GM19324 (cell line): Measurements from ENCODE around the gene NT5M.
"Not testable (repeated sequence)": the region's sequence is repeated elsewhere in the genome, so short reads cannot be mapped to it uniquely, and the experiment has no call there.

Source experiments
- ATAC-seq: cut with Tn5 transposase; IDR thresholded peaks from one replicate; pipeline ENCODE4 v1.9.1; 2021; ENCODE audit warnings: mild to moderate bottlenecking, moderate library complexity; ENCODE audit not compliant: unreplicated experiment, low FRiP score

The NT5M gene

DNA sequence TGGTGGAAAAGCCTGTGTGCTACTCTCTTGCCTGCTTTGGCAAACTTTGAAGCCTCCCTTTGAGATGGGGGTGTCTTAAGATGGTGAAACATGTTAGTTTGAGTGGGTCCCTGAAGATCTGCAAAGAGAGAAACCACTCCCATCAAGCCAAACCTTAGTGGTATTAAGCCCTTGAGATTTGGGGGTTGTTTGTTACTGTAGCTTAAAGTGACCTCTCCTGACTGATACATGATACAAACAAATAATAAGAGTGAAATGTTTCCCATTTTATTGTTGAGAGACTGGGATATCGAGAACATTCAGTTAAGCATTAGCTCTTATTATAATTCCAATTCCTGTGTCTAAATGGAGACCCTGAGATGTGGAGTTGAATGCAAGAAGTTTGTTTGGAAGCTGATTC lies 63.1 kb downstream of the NT5M start:
- ATAC-seq = no peak

- ATAC-seq = no peak
Observed at GRCh38 chr17:17366941-17367875, 64.0 kb downstream of the NT5M start.

- ATAC-seq = no peak
Observed at GRCh38 chr17:17367931-17368330, 64.8 kb downstream of the NT5M start.

DNA sequence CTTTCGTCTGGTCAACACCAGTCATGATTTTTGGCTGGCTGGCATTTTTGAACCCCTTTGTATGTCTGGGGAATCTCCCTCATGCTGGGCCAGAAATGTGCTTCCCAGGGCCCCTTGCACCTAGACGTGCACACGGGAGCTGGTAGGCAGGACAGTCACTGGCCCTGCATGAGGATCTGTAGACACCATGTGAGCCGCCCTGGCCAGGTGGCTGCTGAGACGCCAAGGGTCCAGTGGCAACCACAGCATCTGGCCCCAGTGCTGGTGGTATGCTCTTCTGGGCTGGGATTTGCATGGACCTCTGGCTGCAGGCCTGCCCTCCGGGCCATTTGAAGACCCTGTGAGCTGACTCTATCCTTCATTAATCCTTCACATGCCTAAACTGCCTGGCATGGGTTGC lies 67.5 kb downstream of the NT5M start:
- no peak for ATAC-seq

GRCh38 chr17:17372856-17373520 lies 69.8 kb downstream of the NT5M start:
- no peak for ATAC-seq

DNA sequence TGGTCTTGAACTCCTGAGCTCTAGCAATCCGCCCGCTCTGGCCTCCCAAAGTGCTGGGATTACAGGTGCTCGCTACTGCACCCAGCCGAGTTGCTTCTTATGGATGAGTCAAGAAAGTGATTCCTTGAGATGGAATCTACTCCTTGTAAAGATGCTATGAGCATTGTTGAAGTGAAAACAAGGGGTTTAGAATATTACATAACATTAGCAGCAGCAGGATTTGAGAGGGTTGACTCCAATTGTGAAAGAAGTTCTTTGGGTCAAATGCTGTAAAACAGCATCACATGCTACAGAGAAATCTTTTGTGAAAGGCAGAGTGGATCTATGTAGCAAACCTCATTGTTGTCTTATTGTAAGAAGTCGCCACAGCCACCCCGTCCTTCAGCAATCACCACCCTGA lies 72.7 kb downstream of the NT5M start:
- no peak for ATAC-seq

- ATAC-seq = no peak
Observed at GRCh38 chr17:17376362-17376761, 73.2 kb downstream of the NT5M start.

GRCh38 chr17:17377071-17377967 lies 74.1 kb downstream of the NT5M start:
- no peak for ATAC-seq

- no peak for ATAC-seq
Observed at GRCh38 chr17:17379197-17379991, 76.2 kb downstream of the NT5M start.

DNA sequence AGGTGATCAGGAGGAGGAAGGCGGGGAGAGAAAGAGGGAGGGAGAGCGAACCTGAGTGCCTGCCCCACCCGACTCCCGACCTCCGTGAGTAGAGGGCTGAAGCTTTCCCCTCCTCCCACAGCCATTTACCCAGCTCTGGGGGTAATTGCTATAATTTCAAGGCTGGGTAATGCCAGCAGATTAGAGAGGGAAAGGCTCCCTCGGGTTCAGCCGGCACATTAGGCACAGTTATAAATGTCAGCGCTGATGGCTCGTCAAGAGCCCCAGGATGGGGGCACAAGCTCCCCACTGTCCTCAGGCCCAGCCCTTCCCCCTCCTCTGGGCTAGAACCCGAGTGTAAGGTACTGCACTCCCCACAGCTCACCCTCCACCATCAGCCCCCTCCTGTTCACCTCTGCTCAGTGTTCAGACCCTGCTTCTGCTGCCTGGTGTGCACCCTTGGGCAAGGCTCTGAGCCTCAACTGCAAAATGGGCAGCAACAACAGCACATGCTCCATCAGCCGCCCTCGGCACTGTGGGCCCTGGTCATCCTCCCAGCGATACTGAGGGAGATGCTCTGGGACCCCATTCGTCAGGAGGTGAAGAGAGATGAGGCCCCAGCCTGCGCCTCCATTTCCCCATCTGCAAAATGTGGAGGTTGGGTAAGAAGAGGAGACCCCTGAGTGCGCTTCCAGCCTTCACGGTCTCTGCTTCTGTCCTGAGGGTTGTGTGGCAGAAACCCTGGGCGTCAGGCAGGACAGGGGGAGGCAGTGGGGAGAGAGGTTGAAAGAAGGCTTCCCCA lies 77.2 kb downstream of the NT5M start:
- no peak for ATAC-seq

- no peak for ATAC-seq
Observed at GRCh38 chr17:17381446-17382064, 78.4 kb downstream of the NT5M start.

GRCh38 chr17:17382065-17382459 lies 78.9 kb downstream of the NT5M start:
- ATAC-seq = no peak

- no peak for ATAC-seq
Observed at GRCh38 chr17:17382971-17383370, 79.8 kb downstream of the NT5M start.

DNA sequence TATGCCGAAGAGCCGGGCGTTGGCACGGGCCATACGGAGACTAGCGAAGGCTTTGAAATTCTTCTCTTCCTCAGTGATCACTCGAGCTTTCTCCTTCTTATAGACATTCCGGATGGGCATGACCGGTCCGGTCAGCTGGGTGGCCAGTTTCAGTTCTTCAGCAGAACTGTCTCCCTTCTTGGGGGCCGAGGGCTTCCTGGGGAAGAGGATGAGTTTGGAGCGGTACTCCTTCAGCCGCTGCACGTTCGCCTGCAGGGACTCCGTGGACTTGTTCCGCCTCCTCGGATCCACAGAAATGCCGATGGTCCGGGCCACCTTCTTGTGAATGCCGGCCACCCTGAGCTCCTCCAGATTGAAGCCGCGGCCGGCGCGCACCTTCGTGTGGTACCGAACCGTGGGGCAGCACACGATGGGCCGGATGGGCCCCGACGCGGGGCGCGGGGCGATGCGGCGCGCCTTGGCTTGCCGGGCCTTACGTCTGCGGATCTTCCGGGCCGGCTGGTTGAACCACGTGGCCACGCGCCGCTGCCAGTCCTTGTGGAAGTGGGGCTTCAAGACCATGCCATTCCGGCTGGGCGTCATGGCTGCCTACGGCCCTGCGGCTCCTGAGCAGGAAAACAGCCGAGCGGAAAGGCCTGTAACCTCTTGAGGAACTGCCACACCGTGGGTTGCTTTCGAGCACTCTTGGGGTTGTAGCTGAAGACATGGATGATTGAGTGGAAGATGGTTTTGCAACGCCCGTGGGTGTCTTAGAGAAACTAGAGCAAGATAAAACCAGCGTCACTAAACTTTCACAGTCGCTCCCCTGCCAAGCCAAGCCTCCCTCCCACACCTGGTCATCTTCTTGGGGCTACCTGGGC lies 80.5 kb downstream of the NT5M start:
- ATAC-seq = not testable (repeated sequence)

DNA sequence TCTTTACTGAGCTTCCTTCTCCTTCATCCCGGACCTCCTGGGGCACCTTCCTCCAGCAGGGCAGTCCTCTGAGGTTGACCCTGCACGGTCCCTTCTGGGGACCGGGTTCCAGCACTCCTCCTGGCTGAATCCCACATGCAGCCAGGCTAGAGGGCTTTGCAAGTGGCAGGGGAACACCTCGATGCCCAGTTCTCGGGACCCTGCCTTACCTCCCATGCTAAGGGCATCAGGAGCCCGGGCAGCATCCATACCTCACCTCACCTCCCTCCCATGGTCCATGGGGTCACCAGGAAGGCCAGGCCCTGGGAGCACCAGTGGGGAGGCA lies 81.1 kb downstream of the NT5M start:
- no peak for ATAC-seq

DNA sequence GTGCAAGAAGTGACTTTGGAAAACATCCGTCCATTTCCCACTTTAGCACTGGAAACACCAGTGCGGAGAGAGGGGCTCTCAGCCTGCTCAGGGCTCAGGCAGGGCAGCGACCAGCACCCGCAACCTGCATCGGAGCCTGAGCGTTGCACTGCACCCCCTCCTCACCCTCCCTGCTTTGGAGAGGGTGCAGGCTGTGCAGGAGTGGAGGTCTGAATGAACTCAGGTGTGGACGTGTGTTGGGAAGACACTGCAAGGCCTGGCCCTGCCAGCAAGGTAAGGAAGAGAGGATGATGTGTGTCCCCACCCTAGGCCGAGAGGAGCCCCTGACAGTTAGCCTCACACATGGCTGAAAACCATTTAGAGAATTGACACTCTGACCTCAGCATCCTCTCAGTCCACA lies 81.8 kb downstream of the NT5M start:
- no peak for ATAC-seq

DNA sequence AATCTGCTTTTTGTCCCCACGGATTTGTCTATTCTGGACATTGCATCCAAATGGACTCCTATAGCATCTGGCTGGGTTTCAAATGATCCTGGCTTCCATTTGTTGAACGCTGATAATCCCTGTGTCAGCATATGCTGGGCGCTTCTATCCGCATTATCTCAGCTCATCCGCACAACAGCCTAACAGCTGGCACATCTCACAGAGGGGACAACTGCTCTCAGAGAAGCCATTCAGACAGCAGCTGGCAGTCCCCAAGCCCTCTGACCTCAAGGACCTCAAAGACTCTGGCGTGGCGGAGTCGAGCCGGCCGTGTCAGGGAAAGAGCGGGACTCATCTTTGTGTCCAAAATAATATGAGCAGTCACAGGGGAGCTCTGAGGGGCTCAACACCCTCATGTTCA lies 82.3 kb downstream of the NT5M start:
- ATAC-seq = no peak
